Omental fat pad (tissue), 4 donors: ENCODE data around the gene HACD2. TPM values are rescaled to one million over a fixed set of nuclear protein-coding genes. Genes with fewer than 3 reads are reported as not detected.
A peak's percentile ranks its signal among the peaks of the same experiment; 100 is the strongest.

Source experiments
- ATAC-seq: fragments of 150-250 bp; one replicate; pipeline ENCODE4 v1.9.1; 2016; ENCODE audit warnings: mild to moderate bottlenecking, moderate library complexity; ENCODE audit not compliant: low FRiP score
- DNase-seq: peaks from one replicate; pipeline ENCODE4 v3.0.0-alpha.2; 2019; ENCODE audit warnings: low spot score
- CTCF ChIP-seq, 3 donors: fragments of 450-650 bp; IDR thresholded peaks; one replicate each; pipeline ENCODE4 v1.5.1; 2016 to 2017; ENCODE audit warnings: antibody characterized with exemption in 3 of 3, mild to moderate bottlenecking in 3 of 3, moderate library complexity in 2 of 3
- total RNA-seq, 4 donors: library from RNA; depleted of rRNA; stranded (reverse); fragments of >200 nt; gene quantifications; one replicate each; pipeline ENCODE4 v1.1.0, GENCODE V29; 2016

The HACD2 gene
- total RNA-seq, 4 donors from 2014 or later: 31.7 to 44.9 (median 34.0) TPM

GRCh38 chr3:123559040-123559861, 25.6 kb downstream of the HACD2 start:
- no peak for ATAC-seq
- DNase-seq: no peak
- peak in 2 of 3 donors; percentile 10 to 24 for TF ChIP-seq CTCF (IDR thresholded peaks at IDR 0.05)

GRCh38 chr3:123553536-123553935, 31.3 kb downstream of the HACD2 start:
- no peak for TF ChIP-seq CTCF (IDR thresholded peaks at IDR 0.05)
- ATAC-seq (no peak), DNase-seq (no peak)

GRCh38 chr3:123552768-123553167, 32.1 kb downstream of the HACD2 start:
- DNase-seq (no peak), ATAC-seq (no peak)
- no peak for TF ChIP-seq CTCF (IDR thresholded peaks at IDR 0.05)

GRCh38 chr3:123552095-123552714, 32.6 kb downstream of the HACD2 start:
- no peak for TF ChIP-seq CTCF (IDR thresholded peaks at IDR 0.05)
- DNase-seq (no peak), ATAC-seq (no peak)

GRCh38 chr3:123547881-123548519, 36.9 kb downstream of the HACD2 start:
- no peak for ATAC-seq
- no peak for TF ChIP-seq CTCF (IDR thresholded peaks at IDR 0.05)
- no peak for DNase-seq

- DNase-seq (no peak), ATAC-seq (no peak)
- no peak for TF ChIP-seq CTCF (IDR thresholded peaks at IDR 0.05)
Measured at GRCh38 chr3:123546133-123546755, 38.6 kb downstream of the HACD2 start.
